ENCODE data around the gene MEDAG. TPM values are rescaled to one million over a fixed set of nuclear protein-coding genes. Genes with fewer than 3 reads are reported as not detected.

The MEDAG gene
- total RNA-seq, 1 donor from 2014 or later = 7.2 TPM

GRCh38 chr13:30963791-30964190 is 57.7 kb downstream of the MEDAG start:
- Histone ChIP-seq H3K36me3 (no peaks in the 10 kb centered on the region), H3K4me3 (no peak overlapping the region), H3K27ac (no peak overlapping the region), H3K9me3 (peaks cover 14% of the 10 kb centered on the region), H3K27me3 (ENCODE audit: low read depth) (no peaks in the 10 kb centered on the region), H3K4me1 (no peaks in the 10 kb centered on the region)
- intact Hi-C loops (cut with DNase I) = no loop called here
- peak; percentile 50 for DNase-seq
- ATAC-seq = peak; percentile 76 to 83
- TF ChIP-seq, protein P1, sequence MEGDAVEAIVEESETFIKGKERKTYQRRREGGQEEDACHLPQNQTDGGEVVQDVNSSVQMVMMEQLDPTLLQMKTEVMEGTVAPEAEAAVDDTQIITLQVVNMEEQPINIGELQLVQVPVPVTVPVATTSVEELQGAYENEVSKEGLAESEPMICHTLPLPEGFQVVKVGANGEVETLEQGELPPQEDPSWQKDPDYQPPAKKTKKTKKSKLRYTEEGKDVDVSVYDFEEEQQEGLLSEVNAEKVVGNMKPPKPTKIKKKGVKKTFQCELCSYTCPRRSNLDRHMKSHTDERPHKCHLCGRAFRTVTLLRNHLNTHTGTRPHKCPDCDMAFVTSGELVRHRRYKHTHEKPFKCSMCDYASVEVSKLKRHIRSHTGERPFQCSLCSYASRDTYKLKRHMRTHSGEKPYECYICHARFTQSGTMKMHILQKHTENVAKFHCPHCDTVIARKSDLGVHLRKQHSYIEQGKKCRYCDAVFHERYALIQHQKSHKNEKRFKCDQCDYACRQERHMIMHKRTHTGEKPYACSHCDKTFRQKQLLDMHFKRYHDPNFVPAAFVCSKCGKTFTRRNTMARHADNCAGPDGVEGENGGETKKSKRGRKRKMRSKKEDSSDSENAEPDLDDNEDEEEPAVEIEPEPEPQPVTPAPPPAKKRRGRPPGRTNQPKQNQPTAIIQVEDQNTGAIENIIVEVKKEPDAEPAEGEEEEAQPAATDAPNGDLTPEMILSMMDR (IDR thresholded peaks at IDR 0.05) = no peak

GRCh38 chr13:30965380-30965779 is 59.3 kb downstream of the MEDAG start:
- Histone ChIP-seq H3K4me1 (no peaks in the 10 kb centered on the region), H3K27ac (no peak overlapping the region), H3K9me3 (peaks cover 4% of the 10 kb centered on the region), H3K36me3 (no peaks in the 10 kb centered on the region), H3K27me3 (ENCODE audit: low read depth) (no peaks in the 10 kb centered on the region), H3K4me3 (no peak overlapping the region)
- ATAC-seq (no peak), DNase-seq (no peak)
- TF ChIP-seq, protein P1 (IDR thresholded peaks at IDR 0.05) = no peak
- intact Hi-C loops (cut with DNase I) = no loop called here

DNA sequence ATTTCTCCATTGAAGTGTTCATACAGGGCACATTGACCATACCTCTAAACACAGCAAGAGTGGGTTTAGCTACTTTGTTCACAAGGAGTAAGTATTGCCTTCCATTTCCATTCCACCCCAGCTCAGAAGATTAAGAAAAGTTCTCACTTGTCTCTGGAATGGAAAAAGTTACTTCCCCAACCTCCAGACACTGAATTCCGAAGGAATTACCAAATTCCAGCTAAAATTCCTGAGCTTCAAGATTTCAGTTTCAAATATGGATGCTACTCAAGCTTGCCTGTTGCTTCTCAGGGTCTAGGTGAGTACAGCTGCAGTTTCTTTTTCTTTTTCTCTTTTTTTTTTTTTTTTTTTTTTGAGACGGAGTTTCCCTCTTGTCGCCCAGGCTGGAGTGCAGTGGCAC is 60.0 kb downstream of the MEDAG start:
- Histone ChIP-seq H3K27ac (no peak overlapping the region), H3K36me3 (no peaks in the 10 kb centered on the region), H3K4me1 (no peaks in the 10 kb centered on the region), H3K4me3 (no peak overlapping the region), H3K9me3 (no peaks in the 10 kb centered on the region), H3K27me3 (ENCODE audit: low read depth) (no peaks in the 10 kb centered on the region)
- TF ChIP-seq, protein P1 (IDR thresholded peaks at IDR 0.05) = no peak
- no peak for DNase-seq
- ATAC-seq = no peak
- intact Hi-C loops (cut with DNase I) = no loop called here

DNA sequence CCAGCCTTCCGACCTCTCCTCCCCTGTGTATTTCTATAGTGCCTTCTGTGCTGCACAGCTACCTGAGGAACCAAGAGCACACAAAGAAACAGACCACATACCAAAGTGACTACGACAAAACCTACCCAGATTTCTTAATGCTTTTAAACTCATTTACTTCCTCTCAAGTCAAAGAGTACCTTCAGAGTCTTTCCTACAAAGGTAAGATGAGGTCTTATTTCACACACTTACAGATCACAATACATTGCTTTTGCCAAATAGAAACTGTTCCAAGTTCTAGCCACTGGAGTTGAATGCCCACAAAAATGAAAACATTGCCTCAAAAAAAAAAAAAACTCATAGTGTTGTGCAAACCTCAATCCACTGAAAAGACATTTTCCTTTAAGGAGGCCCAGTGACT is 62.8 kb downstream of the MEDAG start:
- intact Hi-C loops (cut with DNase I) = no loop called here
- H3K27me3 ChIP-seq (ENCODE audit: low read depth) = no peaks in the 10 kb centered on the region
- H3K36me3 ChIP-seq = no peaks in the 10 kb centered on the region
- ATAC-seq = peak; percentile 68 to 76
- DNase-seq = no peak
- H3K4me1 ChIP-seq = no peaks in the 10 kb centered on the region
- TF ChIP-seq, protein P1 (IDR thresholded peaks at IDR 0.05) = no peak
- H3K4me3 ChIP-seq = no peak overlapping the region
- peak overlapping the region; percentile 31 for H3K27ac ChIP-seq
- no peaks in the 10 kb centered on the region for H3K9me3 ChIP-seq

DNA sequence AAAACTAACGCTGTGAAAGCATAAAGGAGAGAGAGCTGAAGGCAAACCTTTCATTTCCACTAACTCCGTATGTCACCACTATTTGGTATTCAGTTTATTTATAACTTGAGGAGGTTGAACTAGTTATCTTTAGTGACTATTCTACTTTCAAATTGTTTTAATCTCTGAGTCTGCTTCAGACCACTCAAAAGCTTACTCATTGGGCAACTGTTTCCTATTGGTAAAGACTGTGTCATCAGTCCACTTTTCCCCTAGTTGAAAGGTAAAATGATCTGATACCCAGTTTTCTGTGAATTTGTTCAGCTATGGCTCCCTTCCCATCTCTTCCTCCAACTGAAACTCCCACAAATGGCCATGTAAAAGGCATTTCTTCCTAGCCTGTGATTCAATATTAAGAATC is 65.5 kb downstream of the MEDAG start:
- DNase-seq (no peak), ATAC-seq (no peak)
- no peaks in the 10 kb centered on the region for H3K4me1 ChIP-seq
- H3K9me3 ChIP-seq = no peaks in the 10 kb centered on the region
- TF ChIP-seq, protein P1 (IDR thresholded peaks at IDR 0.05) = no peak
- no peak overlapping the region for H3K27ac ChIP-seq
- intact Hi-C loops (cut with DNase I) = no loop called here
- no peaks in the 10 kb centered on the region for H3K36me3 ChIP-seq
- H3K27me3 ChIP-seq (ENCODE audit: low read depth) = no peaks in the 10 kb centered on the region
- H3K4me3 ChIP-seq = no peak overlapping the region

GRCh38 chr13:30972888-30973377 is 66.9 kb downstream of the MEDAG start:
- Histone ChIP-seq H3K4me3 (no peak overlapping the region), H3K27me3 (ENCODE audit: low read depth) (no peaks in the 10 kb centered on the region), H3K4me1 (no peaks in the 10 kb centered on the region), H3K9me3 (no peaks in the 10 kb centered on the region), H3K36me3 (no peaks in the 10 kb centered on the region), H3K27ac (no peak overlapping the region)
- no peak for DNase-seq
- TF ChIP-seq, protein P1 (IDR thresholded peaks at IDR 0.05) = no peak
- intact Hi-C loops (cut with DNase I) = no loop called here
- peak; percentile 78 to 85 for ATAC-seq
